Gastrocnemius medialis (tissue), 4 donors: ENCODE measurements around the gene FOXP3.

ENCODE experiments used
- POLR2A ChIP-seq, 2 donors: fragments of 450-650 bp; IDR thresholded peaks; one replicate each; pipeline ENCODE4 v1.6.1; 2017; ENCODE audit warnings: antibody characterized with exemption in 2 of 2, mild to moderate bottlenecking in 2 of 2, moderate library complexity in 2 of 2
- TF ChIP-seq, protein P1 (sequence below), 5 experiments: fragments of 450-650 bp in 3 of 5; fragments of 200-600 bp in 2 of 5; sonication (generic) in 2 of 5; IDR thresholded peaks in 4 of 5; conservative IDR thresholded peaks in 1 of 5; 1 replicate in 4 of 5; 2 replicates in 1 of 5; pipeline ENCODE4 v1.5.1; 2016 to 2019; ENCODE audit warnings: antibody characterized with exemption in 5 of 5, mild to moderate bottlenecking in 3 of 5, moderate library complexity in 3 of 5

DNA sequence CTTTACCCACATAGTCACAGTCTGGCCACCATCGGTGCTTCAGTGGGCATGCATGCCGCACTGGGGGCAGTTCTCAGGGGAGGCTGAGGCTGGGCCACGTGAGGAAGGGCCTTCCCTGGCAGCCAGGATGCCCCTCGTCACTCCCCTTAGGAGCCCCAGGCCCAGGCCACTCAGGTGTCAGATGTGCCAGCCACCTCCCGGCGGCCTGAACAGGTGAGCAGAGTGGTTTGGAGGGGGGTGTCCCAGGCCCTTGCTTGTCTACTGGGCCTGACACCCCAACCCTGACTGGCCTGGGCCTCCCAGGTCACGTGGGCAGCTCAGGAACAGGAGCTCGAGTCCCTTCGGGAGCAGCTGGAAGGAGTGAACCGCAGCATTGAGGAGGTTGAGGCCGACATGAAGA, 17.2 kb downstream of the FOXP3 start:
- TF ChIP-seq, protein P1, sequence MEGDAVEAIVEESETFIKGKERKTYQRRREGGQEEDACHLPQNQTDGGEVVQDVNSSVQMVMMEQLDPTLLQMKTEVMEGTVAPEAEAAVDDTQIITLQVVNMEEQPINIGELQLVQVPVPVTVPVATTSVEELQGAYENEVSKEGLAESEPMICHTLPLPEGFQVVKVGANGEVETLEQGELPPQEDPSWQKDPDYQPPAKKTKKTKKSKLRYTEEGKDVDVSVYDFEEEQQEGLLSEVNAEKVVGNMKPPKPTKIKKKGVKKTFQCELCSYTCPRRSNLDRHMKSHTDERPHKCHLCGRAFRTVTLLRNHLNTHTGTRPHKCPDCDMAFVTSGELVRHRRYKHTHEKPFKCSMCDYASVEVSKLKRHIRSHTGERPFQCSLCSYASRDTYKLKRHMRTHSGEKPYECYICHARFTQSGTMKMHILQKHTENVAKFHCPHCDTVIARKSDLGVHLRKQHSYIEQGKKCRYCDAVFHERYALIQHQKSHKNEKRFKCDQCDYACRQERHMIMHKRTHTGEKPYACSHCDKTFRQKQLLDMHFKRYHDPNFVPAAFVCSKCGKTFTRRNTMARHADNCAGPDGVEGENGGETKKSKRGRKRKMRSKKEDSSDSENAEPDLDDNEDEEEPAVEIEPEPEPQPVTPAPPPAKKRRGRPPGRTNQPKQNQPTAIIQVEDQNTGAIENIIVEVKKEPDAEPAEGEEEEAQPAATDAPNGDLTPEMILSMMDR (IDR thresholded peaks at IDR 0.05 in 4 of 5, conservative IDR thresholded peaks at IDR 0.05 in 1 of 5): no peak
- TF ChIP-seq POLR2A (IDR thresholded peaks at IDR 0.05): no peak
